SK-N-SH (cell line): ENCODE data around the gene TRAFD1. TPM values are rescaled to one million over a fixed set of nuclear protein-coding genes. Genes with fewer than 3 reads are reported as not detected.

Experiments used
- CTCF ChIA-PET: fragments of 300-600, 350-600 bp; formaldehyde crosslinking; extraction: SDS; loops from one replicate; lab custom pipeline; 2021; lab: Yijun Ruan, JAX
- POLR2A ChIA-PET: fragments of 350-600 bp; sonication (Branson Sonifier 250); formaldehyde crosslinking; extraction: SDS; loops from one replicate; lab custom pipeline; 2020; ENCODE audit warnings: antibody characterized with exemption, inconsistent platforms; lab: Yijun Ruan, JAX
- DNase-seq: peaks from one replicate; pipeline ENCODE4 v3.0.0; 2012
- H2AFZ ChIP-seq: fragments of 200-600 bp; sonication (generic); 2 replicates; pipeline ENCODE4 v1.8.1; 2016; ENCODE audit warnings: antibody characterized with exemption, mild to moderate bottlenecking, low read depth
- H3F3A ChIP-seq: fragments of 200-600 bp; sonication (generic); replicated peaks from 2 replicates; pipeline ENCODE3; 2016; ENCODE audit warnings: antibody characterized with exemption, mild to moderate bottlenecking; ENCODE audit not compliant: insufficient read depth
- H3K27ac ChIP-seq, 2 experiments: fragments of 200-500 bp in 1 of 2; fragments of 200-600 bp in 1 of 2; sonication (Bioruptor generic) in 1 of 2; sonication (generic), shearing (Covaris generic) in 1 of 2; 2 replicates each; pipeline versions ENCODE4 v1.5.1 to v1.6.1; 2014 to 2016; ENCODE audit warnings: low read depth in 2 of 2, inconsistent platforms in 1 of 2, low read length in 1 of 2, mild to moderate bottlenecking in 1 of 2, mixed read lengths in 1 of 2
- H3K27me3 ChIP-seq: fragments of 200-600 bp; sonication (generic), shearing (Covaris generic); 2 replicates; pipeline ENCODE4 v1.6.1; 2016; ENCODE audit warnings: mixed run types; ENCODE audit not compliant: insufficient read depth
- H3K36me3 ChIP-seq, 2 experiments: fragments of 200-500 bp in 1 of 2; fragments of 200-600 bp in 1 of 2; sonication (Bioruptor generic) in 1 of 2; sonication (generic) in 1 of 2; replicated peaks in 1 of 2; 2 replicates each; pipeline versions ENCODE3 to v1.5.1; 2014 to 2016; ENCODE audit warnings: low read length in 1 of 2, mild to moderate bottlenecking in 1 of 2; ENCODE audit not compliant: insufficient read depth in 2 of 2, control insufficient read depth in 1 of 2
- H3K4me1 ChIP-seq, 2 experiments: fragments of 200-500 bp in 1 of 2; fragments of 200-600 bp in 1 of 2; sonication (Bioruptor generic) in 1 of 2; sonication (generic), shearing (Covaris generic) in 1 of 2; 2 replicates each; pipeline versions ENCODE4 v1.5.1 to v1.6.1; 2014 to 2016; ENCODE audit warnings: low read depth in 1 of 2, low read length in 1 of 2, mixed run types in 1 of 2; ENCODE audit not compliant: insufficient read depth in 2 of 2, control insufficient read depth in 1 of 2
- H3K4me2 ChIP-seq: fragments of 200-600 bp; sonication (generic), shearing (Covaris generic); 2 replicates; pipeline ENCODE4 v1.6.1; 2017; ENCODE audit warnings: mixed run types
- H3K4me3 ChIP-seq, 2 experiments: fragments of 200-500 bp in 1 of 2; fragments of 200-600 bp in 1 of 2; sonication (Bioruptor generic) in 1 of 2; sonication (generic), shearing (Covaris generic) in 1 of 2; 2 replicates each; pipeline versions ENCODE4 v1.5.1 to v1.8.1; 2014 to 2016; ENCODE audit warnings: low read depth in 2 of 2, inconsistent platforms in 1 of 2, low read length in 1 of 2, mild to moderate bottlenecking in 1 of 2, mixed read lengths in 1 of 2, moderate library complexity in 1 of 2
- H3K79me2 ChIP-seq: fragments of 200-600 bp; sonication (generic); 2 replicates; pipeline ENCODE4 v1.8.1; 2017; ENCODE audit warnings: mild to moderate bottlenecking; ENCODE audit not compliant: insufficient read depth
- H3K9ac ChIP-seq: fragments of 200-600 bp; sonication (generic); 2 replicates; pipeline ENCODE4 v1.6.1; 2017; ENCODE audit warnings: mixed run types
- H3K9me2 ChIP-seq: fragments of 200-600 bp; sonication (generic); 2 replicates; pipeline ENCODE4 v1.6.1; 2017; ENCODE audit warnings: mixed run types
- H3K9me3 ChIP-seq: fragments of 200-600 bp; sonication (generic); 2 replicates; pipeline ENCODE4 v1.6.1; 2017; ENCODE audit warnings: mixed run types, mild to moderate bottlenecking, moderate library complexity
- H4K20me1 ChIP-seq: fragments of 200-600 bp; sonication (generic); 2 replicates; pipeline ENCODE4 v1.6.1; 2017; ENCODE audit warnings: mild to moderate bottlenecking, mixed run types; ENCODE audit not compliant: insufficient read depth
- CHD2 ChIP-seq: fragments of 150-350 bp; IDR thresholded peaks from 2 replicates; pipeline ENCODE4 v1.6.1; 2018; ENCODE audit warnings: low read length; ENCODE audit not compliant: partially characterized antibody
- EZH2phosphoT487 ChIP-seq: fragments of 200-600 bp; sonication (generic); IDR thresholded peaks from 2 replicates; pipeline ENCODE4 v1.6.1; 2017; ENCODE audit warnings: low read depth, mixed run types, mild to moderate bottlenecking, antibody characterized with exemption, moderate library complexity, borderline replicate concordance
- FOSL2 ChIP-seq: IDR thresholded peaks from 2 replicates; pipeline ENCODE4 v1.4.0; 2012; ENCODE audit warnings: low read depth, mild to moderate bottlenecking, moderate library complexity, borderline replicate concordance
- FOXJ3 ChIP-seq: sonication (generic); formaldehyde crosslinking; IDR thresholded peaks from 2 replicates; pipeline ENCODE4 v1.5.1; 2020; ENCODE audit warnings: mild to moderate bottlenecking, missing genetic modification reagents
- FOXM1 ChIP-seq: IDR thresholded peaks from 2 replicates; pipeline ENCODE4 v1.4.0; 2012; ENCODE audit warnings: low read depth, mild to moderate bottlenecking
- GATA2 ChIP-seq: sonication (generic); formaldehyde crosslinking; IDR thresholded peaks from 2 replicates; pipeline ENCODE4 v1.5.0; 2020; ENCODE audit warnings: mild to moderate bottlenecking, missing genetic modification reagents
- MEF2A ChIP-seq: IDR thresholded peaks from 2 replicates; pipeline ENCODE4 v1.4.0; 2012; ENCODE audit warnings: low read depth, borderline replicate concordance
- MXI1 ChIP-seq: IDR thresholded peaks from 2 replicates; pipeline ENCODE4 v1.6.1; 2012; ENCODE audit warnings: mild to moderate bottlenecking, low read depth, low read length, improper control_type of control experiment
- NRF1 ChIP-seq: IDR thresholded peaks from 2 replicates; pipeline ENCODE4 v1.6.1; 2012; ENCODE audit warnings: low read depth, mild to moderate bottlenecking, low read length
- POLR2AphosphoS5 ChIP-seq: IDR thresholded peaks from 2 replicates; pipeline ENCODE4 v1.6.1; 2012; ENCODE audit warnings: low read depth, low read length
- RAD21 ChIP-seq: IDR thresholded peaks from 2 replicates; pipeline ENCODE4 v1.6.1; 2012; ENCODE audit warnings: mild to moderate bottlenecking, low read length
- RFX5 ChIP-seq: IDR thresholded peaks from 2 replicates; pipeline ENCODE4 v1.6.1; 2012; ENCODE audit warnings: mild to moderate bottlenecking, improper control_type of control experiment, low read length
- RXRA ChIP-seq: IDR thresholded peaks from 2 replicates; pipeline ENCODE4 v1.4.0; 2012; ENCODE audit warnings: low read depth, mild to moderate bottlenecking, borderline replicate concordance
- SIN3A ChIP-seq: IDR thresholded peaks from 2 replicates; pipeline ENCODE4 v1.6.1; 2012; ENCODE audit warnings: low read depth, mild to moderate bottlenecking, low read length, moderate library complexity, borderline replicate concordance
- SMC3 ChIP-seq: IDR thresholded peaks from 2 replicates; pipeline ENCODE4 v1.6.1; 2012; ENCODE audit warnings: low read depth, low read length, improper control_type of control experiment
- TAF1 ChIP-seq: IDR thresholded peaks from 2 replicates; pipeline ENCODE4 v1.6.1; 2012; ENCODE audit warnings: low read depth, mild to moderate bottlenecking, low read length, moderate library complexity, borderline replicate concordance
- TCF12 ChIP-seq: IDR thresholded peaks from 2 replicates; pipeline ENCODE4 v1.4.0; 2012
- TEAD4 ChIP-seq: IDR thresholded peaks from 2 replicates; pipeline ENCODE4 v1.4.0; 2012; ENCODE audit warnings: mild to moderate bottlenecking, borderline replicate concordance; ENCODE audit not compliant: insufficient read depth
- USF1 ChIP-seq: IDR thresholded peaks from 2 replicates; pipeline ENCODE4 v1.4.0; 2012; ENCODE audit warnings: low read depth, borderline replicate concordance
- USF2 ChIP-seq: fragments of 150-350 bp; IDR thresholded peaks from 2 replicates; pipeline ENCODE4 v1.6.1; 2017; ENCODE audit warnings: antibody characterized with exemption, low read length, low read depth, borderline replicate concordance
- YY1 ChIP-seq: IDR thresholded peaks from 2 replicates; pipeline ENCODE4 v1.4.0; 2012; ENCODE audit warnings: low read depth, mild to moderate bottlenecking
- WGBS: methylation state at CpG from one replicate; pipeline ENCODE4 v1.1.6; 2017; ENCODE audit warnings: low lambda C conversion rate; 5-methylcytosine and 5-hydroxymethylcytosine counted together
- polyA plus RNA-seq, 3 experiments: library from polyadenylated mRNA; depleted of rRNA; stranded (reverse); fragments of >200 nt; gene quantifications; 2 replicates each; pipeline ENCODE4 v1.2.3, GENCODE V29; 2012
- TF ChIP-seq, protein P1 (sequence below): IDR thresholded peaks from 2 replicates; pipeline ENCODE4; 2012

The TRAFD1 gene
- polyA plus RNA-seq, 1 of the 3 experiments (the other 2 are of a cell fraction), result 12.4 TPM

DNA sequence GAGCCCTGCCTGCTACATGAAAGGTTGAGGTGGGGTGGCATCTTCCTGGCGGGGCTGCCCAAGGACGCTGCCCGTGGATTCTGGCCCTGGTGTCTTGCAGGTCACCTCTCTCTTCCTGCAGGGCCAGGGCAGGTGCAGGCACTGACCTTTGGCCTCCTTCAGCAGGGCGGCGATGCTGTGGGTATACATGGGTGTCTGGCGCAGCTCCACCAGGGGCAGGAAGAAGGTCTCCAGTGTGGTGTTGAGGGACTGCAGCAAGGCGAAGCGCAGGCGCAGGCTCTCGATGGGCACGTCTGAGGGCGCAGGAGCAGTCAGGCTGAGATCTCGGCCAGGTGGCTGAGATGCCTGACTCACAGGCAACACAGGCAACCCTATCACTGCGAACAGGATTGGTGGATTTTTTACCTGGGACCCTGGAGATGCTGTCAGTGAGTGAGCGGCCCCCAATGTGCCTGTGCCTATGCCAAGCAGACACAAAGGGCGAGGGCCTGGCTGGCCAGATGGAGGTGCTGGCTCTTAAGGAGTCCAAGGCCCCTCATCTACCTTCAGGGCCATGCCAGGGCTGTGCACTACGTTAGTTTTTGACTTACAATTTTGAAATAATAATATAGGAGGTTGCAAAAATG is 45.7 kb downstream of the TRAFD1 start:
- H3K36me3 ChIP-seq, result peaks cover 5 to 30% of the 10 kb centered on the region in 2 experiments
- DNase-seq, result no peak
- no peaks in the 10 kb centered on the region for H3K9me3 ChIP-seq
- no peak overlapping the region for H3K4me2 ChIP-seq
- no peak overlapping the region for H3K4me3 ChIP-seq
- no peak overlapping the region for H3K9ac ChIP-seq
- H3K27me3 ChIP-seq, result no peaks in the 10 kb centered on the region
- H3K27ac ChIP-seq, result no peak overlapping the region
- H3K4me1 ChIP-seq, result no peaks in the 10 kb centered on the region
- CTCF ChIA-PET, result interaction anchor here (0.6 kb wide), 1 partner anchor 63 kb away, joined by 3 read pairs; the partner anchor contains the start of gene NAA25
- no peaks in the 10 kb centered on the region for H3F3A ChIP-seq
- POLR2A ChIA-PET, result interaction anchor here (1.3 kb wide), 1 partner anchor 12 kb away, joined by 3 read pairs; no protein-coding TSS in a partner anchor
- H2AFZ ChIP-seq, result no peak overlapping the region
- no peaks in the 10 kb centered on the region for H3K9me2 ChIP-seq
- TF ChIP-seq TAF1 (no peak), SIN3A (no peak), TCF12 (no peak), SMC3 (no peak), USF2 (no peak), RAD21 (no peak), MEF2A (no peak), USF1 (no peak), YY1 (no peak), EZH2phosphoT487 (no peak), CHD2 (no peak), NRF1 (no peak)
- 99% methylated on average over 8 of the region's 17 CpGs for WGBS
- H4K20me1 ChIP-seq, result no peaks in the 10 kb centered on the region
- H3K79me2 ChIP-seq, result no peaks in the 10 kb centered on the region

- H3F3A ChIP-seq, result no peaks in the 10 kb centered on the region
- ChIA-PET POLR2A (interaction anchor here (1.3 kb wide), 1 partner anchor 10 kb away, joined by 3 read pairs; no protein-coding TSS in a partner anchor), CTCF (no interaction called here)
- no peaks in the 10 kb centered on the region for H3K79me2 ChIP-seq
- no peaks in the 10 kb centered on the region for H3K9me2 ChIP-seq
- no peak overlapping the region for H3K9ac ChIP-seq
- no peak overlapping the region for H2AFZ ChIP-seq
- H3K36me3 ChIP-seq, result peaks cover 7 to 36% of the 10 kb centered on the region in 2 experiments
- no peak overlapping the region for H3K4me2 ChIP-seq
- WGBS, result 97% methylated on average over 13 of the region's 21 CpGs
- TF ChIP-seq NRF1, result no peak
- TF ChIP-seq RFX5, result no peak
- TF ChIP-seq MXI1, result no peak
- TF ChIP-seq POLR2AphosphoS5, result no peak
- no peak for TF ChIP-seq GATA2
- TF ChIP-seq RXRA, result no peak
- no peak for TF ChIP-seq FOXJ3 (CRISPR knock-in tag)
- no peak for TF ChIP-seq FOXM1
- TF ChIP-seq SIN3A, result no peak
- TF ChIP-seq, protein P1, sequence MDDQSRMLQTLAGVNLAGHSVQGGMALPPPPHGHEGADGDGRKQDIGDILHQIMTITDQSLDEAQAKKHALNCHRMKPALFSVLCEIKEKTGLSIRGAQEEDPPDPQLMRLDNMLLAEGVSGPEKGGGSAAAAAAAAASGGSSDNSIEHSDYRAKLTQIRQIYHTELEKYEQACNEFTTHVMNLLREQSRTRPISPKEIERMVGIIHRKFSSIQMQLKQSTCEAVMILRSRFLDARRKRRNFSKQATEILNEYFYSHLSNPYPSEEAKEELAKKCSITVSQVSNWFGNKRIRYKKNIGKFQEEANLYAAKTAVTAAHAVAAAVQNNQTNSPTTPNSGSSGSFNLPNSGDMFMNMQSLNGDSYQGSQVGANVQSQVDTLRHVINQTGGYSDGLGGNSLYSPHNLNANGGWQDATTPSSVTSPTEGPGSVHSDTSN, result no peak
- TF ChIP-seq TEAD4, result no peak
- no peak for TF ChIP-seq SMC3
- TF ChIP-seq TCF12, result no peak
- TF ChIP-seq FOSL2, result no peak
- TF ChIP-seq YY1, result no peak
- H3K27me3 ChIP-seq, result no peaks in the 10 kb centered on the region
- no peak overlapping the region for H3K27ac ChIP-seq
- DNase-seq, result no peak
- no peak overlapping the region for H3K4me3 ChIP-seq
- H4K20me1 ChIP-seq, result no peaks in the 10 kb centered on the region
- H3K4me1 ChIP-seq, result no peaks in the 10 kb centered on the region
- no peaks in the 10 kb centered on the region for H3K9me3 ChIP-seq
Measured at GRCh38 chr12:112172556-112173324, 47.4 kb downstream of the TRAFD1 start.
